AML-193 (cell line): Measurements from ENCODE around the gene ST14.
"Not testable (repeated sequence)": the region's sequence is repeated elsewhere in the genome, so short reads cannot be mapped to it uniquely, and the experiment has no call there.

Experiments
- DNase-seq, 2 experiments: peaks; one replicate each; lab custom pipeline; 2025; lab: John Stamatoyannopoulos, UW

ST14 gene

DNA sequence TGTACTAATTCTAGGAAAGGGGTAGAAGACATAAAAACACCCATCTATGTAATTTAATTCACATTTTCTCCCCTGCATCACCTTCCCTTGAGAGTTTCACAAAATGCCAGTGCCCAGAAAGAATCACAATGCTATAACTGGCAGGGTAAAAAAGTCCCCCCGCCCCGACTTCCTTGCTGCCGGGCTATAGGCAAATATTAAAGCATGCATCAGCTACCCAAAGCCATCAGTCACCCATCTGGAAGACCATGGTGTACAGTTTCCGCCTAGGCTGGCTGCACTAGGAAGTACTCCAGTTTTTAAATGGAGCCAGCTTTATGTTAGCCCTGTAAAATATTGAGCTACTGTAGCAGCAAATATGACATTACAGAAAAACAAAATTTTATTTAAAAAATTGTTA lies 67.8 kb downstream of the ST14 start:
- no peak for DNase-seq

DNA sequence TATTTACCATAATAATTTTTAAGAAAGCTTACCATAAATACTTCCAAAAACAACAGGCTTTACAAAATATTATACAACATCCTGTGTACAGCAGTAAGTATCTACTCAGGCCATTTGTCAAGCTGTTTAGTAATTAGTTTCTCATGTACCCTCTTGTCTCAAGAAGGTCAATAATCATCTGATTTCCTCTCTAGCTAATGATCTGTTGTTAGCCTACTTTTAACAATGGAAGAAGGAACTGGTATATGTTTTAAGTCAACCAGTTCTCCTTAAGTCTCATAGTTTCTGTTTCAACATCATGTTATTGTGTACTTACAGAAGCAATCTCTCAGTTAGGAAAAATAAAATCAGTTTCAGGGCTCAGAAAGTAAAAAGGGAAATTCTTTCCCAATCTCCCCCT lies 73.9 kb downstream of the ST14 start:
- DNase-seq, result not testable (repeated sequence)

DNA sequence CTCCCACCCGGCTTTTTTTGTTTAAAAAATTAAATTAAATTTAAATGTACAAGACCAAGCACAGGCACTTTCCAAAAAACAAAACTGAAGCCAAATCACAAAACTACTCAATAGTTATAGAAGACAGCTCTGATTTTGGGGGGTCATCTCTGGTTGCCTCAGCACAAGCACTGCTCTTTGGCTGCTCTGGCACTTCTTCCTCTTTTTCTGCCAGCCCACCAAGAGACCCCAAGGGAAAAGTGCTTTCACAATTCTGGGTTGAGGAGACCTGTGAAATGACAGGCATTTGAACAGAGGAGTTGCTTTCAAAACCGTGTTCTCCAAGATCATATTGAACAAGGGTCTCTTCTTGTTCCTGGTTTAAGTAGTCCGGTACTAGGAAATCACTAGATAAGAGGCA lies 74.3 kb downstream of the ST14 start:
- not testable (repeated sequence) for DNase-seq

DNA sequence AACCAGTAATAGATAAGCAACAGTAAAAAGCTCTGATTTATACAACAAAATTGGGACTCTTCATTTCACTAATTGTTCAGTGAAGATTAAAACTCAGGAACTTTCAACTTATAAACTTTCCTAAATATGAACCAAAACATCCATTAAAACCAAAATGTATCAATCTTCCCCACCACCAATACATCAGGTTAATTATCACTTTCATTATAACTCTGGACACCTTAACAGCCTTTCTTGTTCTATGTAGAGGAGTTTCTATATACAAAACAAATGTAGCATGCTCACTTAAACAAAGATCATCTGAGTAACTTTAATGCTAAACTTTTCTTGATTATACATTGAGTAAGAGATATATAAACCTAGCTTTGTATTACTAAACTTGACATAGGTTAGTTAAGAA lies 74.7 kb downstream of the ST14 start:
- DNase-seq, result no peak

DNA sequence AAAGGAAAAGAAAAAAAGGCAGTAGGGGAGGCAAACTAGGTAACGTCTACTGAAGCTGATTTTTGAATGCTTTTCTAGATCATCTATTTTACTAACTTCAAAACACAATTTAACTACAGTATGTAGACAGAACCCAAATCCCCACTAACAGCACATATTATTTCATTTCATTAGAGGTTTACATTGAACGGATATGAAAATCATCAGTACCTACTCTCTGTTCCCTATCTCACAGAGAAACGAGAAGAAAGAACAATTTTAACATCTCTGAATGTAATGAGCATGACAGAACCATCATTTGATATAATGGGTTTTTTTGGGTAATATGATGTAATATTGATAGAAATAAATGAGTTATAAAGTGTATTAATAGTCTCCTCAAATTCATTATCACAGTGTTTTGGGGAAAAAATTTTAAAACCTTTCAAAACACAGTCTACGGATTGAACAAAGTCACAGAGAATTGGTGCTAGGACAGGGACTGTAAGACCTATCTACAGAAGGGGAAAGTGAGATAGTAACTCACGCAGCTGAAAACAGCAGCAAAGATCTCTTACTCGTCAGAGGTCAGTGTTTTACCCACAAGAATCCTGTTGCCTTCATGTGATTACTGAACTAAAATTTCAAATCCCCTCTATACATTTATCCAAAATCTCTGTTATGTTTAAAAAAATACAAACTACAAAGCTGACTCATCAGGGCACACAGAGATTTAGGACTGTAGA lies 77.9 kb downstream of the ST14 start:
- no peak for DNase-seq

DNA sequence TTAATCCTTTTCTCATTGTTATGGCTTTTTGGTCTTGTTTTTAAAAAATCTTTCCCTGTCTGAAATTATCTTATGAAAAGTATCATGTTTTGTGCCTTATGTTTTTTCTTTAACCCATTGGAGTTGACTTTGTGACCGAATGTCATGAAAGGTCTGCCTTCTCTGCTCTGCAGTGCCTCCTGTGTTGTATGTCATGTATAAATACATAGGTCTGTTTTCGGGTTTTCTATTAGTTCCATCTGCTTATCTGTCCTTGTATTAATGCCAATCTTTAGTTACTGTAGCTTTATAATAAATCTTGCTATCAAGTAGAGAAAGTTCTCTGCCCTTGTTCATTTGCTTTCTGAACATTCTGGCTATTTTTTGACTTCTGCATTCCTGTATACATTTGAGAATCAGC lies 82.1 kb downstream of the ST14 start:
- DNase-seq, result no peak

DNA sequence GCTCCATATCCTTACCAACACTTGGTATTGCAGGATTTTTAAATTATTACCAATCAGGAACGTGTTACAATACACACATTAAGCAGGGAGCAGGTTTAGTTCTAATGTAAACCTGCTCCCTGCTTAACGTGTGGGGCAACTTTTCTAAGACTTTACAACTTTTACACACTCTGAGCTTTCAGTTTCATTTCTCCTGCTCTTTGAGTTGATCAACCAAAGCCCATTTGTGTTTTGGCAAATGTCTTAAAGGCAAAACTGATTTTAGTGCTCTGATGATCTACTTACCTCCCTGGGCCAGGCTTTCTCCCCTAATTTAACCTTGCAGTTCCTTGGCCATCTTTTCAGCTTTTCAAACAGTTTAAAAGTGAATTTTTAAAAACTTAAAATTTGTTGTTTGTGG lies 84.2 kb downstream of the ST14 start:
- DNase-seq, result no peak

DNA sequence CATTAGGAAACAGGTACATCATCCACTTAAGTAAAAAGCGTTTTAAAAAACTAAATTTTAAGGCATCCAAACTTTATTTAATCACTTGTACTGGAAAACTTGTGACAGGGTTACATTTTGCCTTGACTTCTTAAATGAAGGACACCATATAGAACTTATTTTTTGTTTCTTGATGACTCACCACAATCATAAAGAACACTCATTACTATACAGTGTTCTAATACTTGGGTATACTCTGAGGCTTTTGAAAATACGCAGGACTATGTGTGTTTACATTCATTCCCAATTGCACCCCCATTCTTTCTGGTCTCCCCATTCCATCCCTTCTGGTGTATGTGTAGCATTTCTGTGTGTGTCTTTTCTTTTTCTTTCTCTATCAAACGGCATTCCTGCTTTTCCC lies 85.3 kb downstream of the ST14 start:
- DNase-seq, result no peak

DNA sequence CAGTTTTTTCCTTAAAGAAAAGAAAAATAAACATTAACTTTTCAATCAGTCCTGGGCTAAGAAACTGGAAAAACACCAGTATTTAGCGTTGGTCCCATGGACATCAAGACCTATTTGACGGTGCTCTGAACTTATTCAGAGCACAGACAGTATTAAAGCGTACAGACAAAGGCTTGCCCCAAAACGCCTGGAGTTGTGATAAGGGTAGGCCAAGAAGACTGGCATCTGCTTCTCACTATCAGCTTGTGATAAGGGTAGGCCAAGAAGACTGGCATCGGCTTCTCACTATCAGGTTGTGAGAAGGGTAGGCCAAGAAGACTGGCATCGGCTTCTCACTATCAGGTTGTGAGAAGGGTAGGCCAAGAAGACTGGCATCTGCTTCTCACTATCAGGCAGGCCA lies 85.8 kb downstream of the ST14 start:
- DNase-seq, result not testable (repeated sequence)

DNA sequence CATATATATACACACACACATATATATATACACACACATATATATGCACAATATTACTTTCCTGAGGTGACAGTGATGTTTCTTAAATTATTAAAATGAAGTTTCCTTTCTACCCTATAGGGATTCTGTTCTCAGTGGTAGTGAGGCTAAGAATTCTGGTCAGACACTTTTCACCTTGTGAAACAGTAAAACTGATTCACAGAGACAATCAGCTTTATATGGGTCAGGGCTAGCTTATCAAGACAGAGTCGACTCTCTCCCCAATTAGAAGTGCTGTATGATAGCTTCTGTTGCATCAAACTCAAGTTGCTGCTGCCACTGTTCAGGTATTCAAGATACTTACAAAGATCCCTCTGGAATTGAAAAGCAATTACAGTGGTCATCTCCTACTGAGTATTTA lies 86.7 kb downstream of the ST14 start:
- no peak for DNase-seq

DNA sequence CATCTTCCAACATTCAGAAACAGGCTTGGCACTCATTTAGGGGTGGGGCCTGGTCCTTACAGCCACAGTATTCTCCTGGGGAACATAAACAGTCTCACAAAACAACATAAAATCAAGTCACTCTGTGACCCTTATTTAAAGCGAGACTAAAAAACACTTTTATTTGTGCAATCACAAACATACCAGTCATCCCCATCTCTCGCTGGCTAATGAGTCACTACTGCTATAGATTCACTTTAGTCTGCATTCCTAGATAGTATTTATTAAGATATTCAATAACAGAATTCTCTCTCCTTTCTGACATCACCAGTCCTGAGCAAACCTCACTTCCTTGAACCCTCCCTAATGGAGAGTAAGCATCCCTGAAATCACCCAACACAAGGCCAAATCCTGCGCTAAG lies 87.2 kb downstream of the ST14 start:
- DNase-seq, result no peak

DNA sequence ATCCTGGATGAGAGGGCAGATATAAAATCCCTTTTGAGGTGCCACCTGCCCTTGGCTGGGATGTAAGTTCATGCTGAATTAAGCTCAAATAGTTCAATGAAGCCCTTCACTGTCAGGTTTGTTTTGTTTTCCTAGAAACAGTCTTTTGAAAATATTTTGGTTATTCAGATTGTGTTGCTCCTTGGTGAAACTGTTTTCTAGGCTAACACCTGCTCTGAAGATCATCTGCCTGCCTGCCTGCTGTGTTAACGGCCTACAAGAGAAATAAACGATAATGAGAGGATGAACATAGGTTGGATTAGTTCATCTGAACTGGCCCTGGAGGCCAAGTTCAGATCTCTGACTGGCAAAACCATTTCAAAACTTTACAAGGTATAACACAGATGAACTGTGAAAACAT lies 87.7 kb downstream of the ST14 start:
- DNase-seq, result no peak

DNA sequence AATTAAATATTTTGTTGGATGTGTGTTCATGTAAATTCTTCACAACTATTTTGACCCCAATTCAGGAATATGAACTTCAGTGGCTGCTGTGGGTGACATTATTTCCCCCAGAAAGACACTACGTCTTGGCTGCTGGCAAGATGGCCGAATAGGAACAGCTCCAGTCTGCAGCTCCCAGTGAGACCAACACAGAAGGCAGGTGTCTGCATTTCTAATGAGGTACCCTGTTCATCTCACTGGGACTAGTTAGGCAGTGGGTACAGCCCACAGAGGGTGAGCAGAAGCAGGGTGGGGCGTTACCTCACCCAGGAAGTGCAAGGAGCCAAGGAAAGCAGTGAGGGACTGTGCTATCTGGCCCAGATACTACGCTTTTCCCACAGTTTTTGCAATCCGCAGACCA lies 89.8 kb downstream of the ST14 start:
- DNase-seq, result no peak

DNA sequence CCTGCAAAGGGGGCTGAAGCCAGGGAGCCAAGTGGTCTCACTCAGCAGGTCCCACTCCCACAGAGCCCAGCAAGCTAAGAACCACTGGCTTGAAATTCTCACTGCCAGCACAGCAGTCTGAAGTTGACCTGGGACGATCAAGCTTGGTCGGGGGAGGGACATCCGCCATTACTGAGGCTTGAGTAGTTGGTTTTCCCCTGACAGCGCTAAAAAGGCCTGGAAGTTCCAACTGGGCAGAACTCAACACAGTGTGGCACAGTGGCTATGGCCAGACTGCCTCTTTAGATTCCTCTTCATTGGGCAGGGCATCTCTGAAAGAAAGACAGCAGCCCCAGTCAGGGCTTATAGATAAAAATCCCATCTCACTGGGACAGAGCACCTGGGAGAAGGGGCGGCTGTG lies 90.3 kb downstream of the ST14 start:
- DNase-seq, result not testable (repeated sequence)

DNA sequence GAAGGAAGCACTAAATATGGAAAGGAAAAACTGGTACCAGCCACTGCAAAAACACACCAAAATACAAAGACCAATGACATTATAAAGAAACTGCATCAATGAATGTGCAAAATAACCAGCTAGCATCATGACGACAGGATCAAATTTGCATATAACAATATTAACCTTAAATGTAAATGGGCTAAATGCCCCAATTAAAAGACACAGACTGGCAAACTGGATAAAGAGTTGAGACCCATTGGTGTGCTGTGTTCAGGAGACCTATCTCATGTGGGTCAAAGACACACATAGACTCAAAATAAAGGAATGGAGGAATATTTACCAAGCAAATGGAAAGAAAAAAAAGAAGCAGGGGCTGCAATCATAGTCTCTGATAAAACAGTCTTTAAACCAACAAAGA lies 92.2 kb downstream of the ST14 start:
- DNase-seq, result not testable (repeated sequence)
